Measurements from ENCODE around the gene FLT4.
A peak's percentile ranks its signal among the peaks of the same experiment; 100 is the strongest.

Gene FLT4

DNA sequence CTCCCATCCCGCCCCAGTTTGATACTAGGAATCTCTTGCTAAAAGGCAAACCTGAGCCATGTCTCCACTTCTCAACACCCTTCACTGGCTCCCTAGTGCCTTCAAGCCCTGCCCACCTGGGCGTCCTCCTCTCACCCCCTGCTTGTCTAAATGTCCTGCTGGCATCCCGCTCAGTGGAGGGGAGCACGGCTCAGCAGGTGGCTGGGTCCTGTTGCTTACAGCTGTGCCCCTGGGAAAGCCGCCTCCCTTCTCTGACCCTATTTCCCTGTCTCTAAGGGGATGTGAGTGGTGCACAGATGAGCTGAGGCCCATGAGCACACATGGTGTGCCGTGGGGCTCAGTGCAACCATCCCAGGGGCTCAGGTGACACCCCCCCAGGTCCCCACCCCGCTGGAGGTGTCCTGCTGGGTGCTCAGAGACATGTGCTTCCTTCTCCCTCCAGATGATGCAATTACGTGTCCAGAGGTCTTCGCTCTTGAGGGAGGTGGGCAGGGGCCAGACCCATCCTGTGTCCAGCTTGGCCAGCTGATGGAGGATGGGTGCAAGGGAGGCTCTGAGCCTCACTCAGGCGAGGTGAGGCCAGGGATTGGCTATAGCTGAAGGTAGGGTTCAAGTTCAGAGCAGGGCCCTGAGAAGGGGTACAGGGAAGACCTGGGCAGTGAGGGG, 24.1 kb downstream of the FLT4 start:
- no peak for DNase-seq

DNA sequence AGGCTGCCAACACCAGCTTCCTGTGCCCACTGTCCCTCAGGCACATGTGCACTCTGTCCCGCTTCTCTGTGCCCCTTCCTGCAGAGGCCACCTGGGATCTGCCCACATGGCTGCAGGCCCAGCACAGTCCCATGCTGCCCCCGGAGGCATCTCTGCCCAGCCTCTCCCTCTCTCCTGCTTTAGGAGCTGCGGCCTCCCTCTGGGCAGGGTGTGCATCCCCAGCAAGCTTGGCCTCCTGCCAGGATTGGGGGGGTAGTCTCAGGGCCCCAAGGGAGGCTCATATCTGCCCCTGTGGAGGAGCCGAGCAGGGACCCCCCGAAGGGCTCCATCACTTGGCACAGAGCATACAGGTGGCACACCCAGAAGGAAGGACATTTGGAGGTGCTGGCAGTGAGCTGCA, 24.8 kb downstream of the FLT4 start:
- DNase-seq = no peak

DNA sequence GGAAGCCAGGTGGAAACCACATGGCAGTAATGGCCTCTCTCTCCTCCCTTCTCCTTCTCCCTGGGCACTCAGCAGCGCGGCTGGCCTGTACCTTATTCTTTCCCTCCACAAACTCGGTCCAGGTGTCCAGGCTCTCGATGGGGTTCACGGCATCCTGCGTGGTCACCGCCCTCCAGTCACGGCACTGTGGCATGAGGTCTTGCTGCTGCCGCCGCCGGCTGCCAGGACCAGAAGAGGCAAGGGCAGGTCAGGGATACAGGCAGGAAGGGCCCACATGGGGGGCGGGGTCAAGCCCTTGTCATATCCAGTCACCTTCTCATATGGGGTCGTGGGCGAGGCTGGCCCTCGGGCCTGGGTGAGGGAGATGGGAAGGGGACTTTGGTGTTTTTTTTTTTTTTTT, 25.6 kb downstream of the FLT4 start:
- no peak for DNase-seq

DNA sequence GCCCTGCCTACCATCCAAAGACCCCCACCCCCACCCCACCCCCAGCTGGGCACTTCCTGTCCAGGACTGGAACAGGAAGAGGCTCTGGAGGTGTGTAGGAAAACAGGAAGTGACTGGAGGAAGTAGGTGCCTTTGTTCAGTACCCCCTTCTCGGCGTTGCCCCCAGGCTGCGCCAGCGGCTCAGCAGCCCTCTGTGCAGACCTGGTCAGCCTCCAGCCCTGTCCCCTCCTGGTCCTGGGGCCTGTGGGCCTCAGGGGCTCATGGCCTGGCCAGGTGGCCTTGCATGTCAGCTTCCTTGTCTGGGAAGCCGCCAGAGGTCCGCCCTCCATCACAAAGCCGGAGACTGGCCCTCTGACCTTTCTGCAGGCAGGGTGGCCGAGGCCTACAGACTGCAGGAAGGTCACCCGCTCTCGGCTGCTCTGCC, 26.0 kb downstream of the FLT4 start:
- no peak for DNase-seq

DNA sequence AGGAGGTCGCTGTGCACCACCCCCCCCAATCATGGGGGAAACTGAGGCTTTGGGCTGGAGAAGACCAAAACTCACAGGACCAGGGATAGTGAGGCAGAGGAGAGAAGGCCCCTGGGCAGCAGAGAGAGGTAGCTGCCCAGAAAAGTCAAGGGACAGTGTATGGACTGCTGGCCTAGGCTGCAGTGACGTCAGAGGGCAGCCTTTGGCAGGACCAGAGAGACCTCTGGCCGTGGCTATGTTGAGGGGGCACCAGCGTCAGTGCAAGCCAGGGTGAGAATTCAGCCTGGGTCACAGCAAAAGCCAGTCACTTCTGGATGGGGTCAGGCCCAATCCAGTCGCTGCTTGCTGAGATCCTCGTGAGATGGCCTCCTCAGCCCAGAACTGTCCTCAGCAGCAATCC, 26.5 kb downstream of the FLT4 start:
- no peak for DNase-seq

DNA sequence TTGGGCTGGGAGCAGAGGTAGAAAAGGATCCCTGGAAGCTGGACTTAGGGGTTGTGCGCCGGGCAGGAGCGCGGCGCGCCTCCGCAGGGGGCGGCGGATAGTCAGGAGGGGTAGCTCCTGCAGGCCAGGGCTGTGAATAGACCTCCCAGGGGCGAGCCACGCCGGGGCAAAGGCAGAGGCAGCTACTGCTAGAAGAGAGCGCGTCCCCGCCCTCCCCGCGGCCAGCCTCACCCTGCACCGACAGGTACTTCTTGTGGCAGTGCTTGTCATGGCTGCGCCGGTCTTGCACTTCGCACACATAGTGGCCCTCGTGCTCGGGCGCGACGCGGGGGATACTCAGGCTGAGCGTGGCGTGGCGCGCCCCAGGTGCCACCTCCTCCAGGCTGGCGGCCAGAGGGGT, 28.1 kb downstream of the FLT4 start:
- DNase-seq = no peak

DNA sequence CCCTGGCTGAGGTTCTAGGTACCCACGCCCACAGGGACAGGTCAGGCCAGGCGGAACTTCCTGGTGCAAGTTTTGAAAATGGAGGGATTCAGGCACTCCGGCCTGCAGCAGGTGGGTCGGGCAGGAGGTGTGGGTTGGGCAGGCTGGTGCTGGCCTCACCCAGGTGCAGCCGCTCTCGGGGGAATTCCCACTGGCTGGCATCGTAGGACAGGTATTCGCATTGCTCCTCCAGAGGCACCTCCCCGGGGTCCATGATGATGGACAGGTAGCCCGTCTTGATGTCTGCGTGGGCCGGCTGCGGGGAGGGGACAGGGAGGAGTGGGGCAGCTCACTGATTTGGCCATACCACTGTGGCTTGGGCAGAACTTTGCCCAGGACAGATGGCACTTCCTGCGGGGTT, 29.4 kb downstream of the FLT4 start:
- DNase-seq = no peak

DNA sequence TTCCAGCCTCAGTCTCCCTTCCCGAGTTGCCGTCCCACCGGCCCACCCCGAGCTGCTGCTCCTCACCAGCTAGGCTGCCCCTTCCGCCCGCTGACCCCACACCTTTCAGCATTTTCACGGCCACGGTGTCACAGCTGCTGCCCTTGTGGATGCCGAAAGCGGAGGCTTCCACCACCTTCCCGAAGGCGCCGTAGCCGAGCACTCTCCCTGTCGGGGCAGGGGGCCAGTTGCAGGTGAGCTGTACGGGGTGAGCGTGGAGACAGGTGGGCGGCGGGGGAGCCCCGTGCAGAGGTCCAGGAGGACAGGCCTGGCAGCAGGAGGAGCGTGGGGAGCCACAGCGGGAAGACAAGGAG, 29.9 kb downstream of the FLT4 start:
- no peak for DNase-seq

DNA sequence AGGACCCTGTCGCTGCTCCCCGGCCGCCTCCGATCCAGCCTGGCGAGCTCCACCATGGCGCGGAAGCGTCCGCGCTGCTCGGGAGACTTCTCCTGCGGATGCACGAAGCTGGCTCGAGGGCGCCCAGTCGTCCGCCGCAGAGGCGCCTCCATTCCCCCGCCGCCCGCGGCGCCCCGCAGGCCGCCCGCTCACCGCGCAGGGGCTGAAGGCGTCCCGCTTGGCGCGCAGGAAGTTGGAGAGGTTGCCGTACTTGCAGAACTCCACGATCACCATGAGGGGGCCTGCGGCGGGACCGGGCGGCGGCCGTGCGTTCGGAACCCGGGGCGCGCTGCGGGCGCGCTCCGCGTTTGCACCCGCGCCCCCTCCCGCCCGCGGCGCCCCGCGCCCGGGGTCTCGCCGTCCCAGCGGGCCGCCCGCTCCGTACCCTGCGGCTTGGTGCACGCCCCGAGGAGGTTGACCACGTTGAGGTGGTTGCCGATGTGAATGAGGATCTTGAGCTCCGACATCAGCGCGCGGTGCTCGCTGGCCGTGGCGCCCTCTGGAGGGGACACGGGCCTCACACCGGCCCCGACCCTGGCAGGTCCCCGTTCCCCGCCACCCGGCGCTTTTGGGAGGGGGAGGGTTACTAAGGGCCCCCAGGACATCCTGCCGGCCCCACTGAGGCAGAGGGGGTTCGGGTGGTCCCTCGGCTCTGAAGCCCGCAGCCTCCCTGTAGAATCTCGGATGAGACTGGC, 30.4 kb downstream of the FLT4 start:
- DNase-seq = no peak

DNA sequence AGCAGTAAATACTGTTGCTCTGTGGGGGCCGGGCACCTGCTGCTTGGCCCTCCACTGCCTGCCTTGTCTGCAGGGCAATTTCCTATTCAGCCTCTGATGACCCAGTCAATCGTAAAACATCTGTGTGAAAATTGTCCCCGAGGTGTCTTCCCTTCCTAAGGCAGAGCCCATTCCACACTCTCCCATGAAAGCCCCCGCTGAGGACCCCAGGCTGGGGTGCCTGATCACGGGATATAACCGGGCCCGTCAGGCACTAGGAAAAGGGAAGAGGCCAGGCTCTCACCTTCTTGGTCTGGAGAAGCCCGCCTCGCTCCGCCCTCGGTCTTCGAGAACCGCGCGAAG, 30.9 kb downstream of the FLT4 start:
- DNase-seq = no peak

DNA sequence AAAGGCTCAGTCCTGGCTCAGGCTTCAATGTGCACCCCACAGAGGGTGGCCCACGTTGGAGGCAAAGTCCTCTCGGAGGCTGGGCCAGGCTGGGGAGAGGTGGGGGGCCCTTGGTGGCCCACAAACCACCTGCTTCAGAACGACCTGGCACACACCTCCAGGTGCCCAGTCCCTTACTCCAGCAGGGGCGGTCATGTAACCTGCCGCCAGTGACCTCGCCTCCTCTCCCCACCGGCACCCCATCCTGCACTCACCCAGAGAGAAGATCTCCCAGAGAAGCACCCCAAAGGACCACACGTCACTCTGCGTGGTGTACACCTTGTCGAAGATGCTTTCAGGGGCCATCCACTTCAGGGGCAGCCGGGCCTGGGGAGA, 35.6 kb downstream of the FLT4 start:
- DNase-seq = no peak

DNA sequence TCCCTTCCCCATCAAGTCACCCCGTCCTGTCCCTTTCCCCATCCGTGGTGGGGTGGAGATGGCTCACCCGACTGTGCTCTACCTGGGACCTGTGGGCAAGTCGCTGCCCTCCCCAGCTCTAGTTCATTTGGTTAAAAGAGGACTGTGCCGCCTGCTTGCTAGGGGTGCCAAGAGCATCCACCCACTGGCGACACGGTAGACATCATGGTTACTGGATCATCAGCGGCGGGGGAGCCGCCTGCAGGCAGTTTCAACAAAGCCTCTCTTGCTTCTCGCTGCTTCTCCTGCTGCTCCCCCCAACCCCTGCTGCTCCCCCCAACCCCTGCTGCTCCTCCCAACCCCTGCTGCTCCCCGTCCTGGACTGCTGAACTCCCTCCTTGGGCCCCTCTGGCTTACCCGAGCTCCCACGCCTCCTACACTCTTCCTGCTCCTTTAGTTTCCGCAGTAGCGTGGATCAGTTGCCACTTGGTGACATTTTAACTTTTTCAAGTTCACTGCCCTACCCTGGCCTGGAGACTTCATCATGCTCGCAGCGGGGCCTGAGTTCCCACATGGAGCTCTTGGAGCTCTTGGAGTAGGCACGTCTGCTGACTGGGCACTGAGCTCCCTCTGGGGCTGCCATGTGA, 36.1 kb downstream of the FLT4 start:
- DNase-seq = no peak

DNA sequence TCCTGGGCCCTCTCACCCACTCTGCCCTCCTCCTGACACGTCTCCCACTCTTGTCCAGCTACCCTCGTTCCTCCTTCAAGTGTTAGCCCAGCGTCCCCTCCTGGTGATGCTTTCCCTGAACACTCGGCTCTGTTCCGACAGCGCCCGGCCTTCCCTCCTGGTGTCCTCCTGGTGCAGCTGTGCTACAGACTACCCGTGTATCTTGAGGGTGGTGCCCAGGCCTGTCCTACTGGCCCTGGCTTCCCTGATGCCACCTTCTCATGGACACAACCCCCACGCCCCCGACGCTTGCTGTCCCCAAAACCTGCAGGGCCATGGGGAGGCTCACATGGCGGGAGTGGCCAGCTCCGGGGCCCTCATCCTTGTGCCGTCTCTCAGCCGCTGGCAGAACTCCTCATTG, 36.7 kb downstream of the FLT4 start:
- no peak for DNase-seq

DNA sequence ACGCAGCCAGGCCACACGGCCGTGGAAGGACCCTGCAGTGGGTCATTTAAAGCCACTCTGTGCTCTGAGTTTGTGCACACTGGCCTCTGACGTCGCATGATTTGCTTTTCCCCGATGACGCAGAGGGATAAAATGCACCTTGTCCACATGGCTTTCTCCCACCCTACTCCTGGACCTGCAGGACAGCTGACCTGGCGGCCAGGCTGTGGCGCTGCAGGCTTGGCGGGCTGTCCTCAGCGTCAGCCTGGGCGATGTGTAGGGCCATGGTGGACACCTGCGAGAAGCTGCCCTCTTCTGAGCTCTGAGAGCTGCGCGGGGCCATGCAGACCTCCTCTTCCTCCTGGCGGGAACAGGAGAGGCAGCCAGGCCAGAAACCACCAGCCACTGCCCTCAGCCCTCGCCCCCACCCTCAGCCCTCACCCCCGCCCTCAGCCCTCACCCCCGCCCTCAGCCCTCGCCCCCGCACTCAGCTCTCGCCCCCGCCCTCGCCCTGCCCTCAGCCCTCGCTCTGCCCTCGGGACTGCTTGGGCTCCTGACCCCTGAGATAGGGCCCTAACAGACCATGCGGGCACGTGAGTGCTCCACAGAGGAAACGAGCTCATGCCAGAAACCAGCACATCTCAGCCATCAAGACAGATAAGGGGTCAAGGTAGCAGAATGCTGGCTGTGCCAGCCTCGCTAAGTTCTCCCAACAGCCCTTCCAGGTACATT, 38.1 kb downstream of the FLT4 start:
- no peak for DNase-seq

DNA sequence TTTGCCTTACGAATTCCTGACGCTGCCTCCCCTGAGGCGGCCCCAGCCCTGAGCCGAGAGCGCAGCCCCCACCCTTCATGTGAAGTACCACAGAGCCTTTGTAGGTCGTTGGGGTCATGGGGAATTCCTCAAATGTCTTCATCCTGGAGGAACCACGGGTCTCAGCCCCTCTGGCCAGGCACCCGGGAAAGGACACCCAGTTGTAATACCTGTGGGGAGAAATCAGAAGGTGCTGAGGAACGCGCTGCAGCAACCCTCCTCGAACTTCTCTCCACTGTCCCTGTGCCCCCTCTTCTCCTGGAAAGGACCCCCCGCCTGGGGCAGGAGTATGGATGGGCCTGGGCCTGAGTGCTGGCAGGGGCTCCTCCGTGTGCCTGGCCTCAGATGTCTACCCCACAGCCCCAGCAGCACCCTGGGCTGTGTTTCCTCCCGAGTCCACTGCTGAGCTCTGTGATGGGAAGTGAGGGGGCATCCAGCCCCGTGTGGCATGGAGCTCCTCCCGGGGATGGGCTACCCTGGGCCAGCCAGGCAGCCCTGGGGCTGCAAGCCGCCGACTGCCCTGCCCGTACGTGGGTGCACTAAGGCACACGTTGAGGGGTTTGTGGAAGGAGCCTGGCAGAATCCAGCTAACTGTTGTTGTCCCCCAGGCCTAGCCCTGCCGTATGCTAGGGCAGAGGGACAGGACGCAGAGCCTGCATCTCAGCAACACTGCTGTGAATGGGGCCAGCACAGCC, 39.4 kb downstream of the FLT4 start:
- DNase-seq = no peak

DNA sequence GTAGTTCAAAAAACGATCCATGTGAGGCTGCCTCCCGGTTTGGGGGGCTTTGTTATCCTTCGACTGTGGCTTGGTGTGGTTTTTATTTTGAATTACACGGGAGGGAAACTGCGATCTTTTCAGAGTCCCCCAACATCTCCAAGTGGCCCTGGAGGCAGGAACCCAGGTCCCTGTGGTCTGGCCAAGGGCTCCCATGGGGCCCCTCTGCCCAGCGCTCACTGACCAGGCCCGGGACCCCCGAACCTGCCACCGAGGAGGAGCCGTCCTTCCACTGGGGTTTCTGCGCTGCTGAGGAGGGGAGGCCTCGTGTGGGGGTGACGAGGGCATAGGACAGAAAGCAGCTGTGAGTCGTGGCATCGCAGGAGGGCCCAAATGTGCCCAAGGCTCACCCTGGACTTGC, 40.0 kb downstream of the FLT4 start:
- no peak for DNase-seq

DNA sequence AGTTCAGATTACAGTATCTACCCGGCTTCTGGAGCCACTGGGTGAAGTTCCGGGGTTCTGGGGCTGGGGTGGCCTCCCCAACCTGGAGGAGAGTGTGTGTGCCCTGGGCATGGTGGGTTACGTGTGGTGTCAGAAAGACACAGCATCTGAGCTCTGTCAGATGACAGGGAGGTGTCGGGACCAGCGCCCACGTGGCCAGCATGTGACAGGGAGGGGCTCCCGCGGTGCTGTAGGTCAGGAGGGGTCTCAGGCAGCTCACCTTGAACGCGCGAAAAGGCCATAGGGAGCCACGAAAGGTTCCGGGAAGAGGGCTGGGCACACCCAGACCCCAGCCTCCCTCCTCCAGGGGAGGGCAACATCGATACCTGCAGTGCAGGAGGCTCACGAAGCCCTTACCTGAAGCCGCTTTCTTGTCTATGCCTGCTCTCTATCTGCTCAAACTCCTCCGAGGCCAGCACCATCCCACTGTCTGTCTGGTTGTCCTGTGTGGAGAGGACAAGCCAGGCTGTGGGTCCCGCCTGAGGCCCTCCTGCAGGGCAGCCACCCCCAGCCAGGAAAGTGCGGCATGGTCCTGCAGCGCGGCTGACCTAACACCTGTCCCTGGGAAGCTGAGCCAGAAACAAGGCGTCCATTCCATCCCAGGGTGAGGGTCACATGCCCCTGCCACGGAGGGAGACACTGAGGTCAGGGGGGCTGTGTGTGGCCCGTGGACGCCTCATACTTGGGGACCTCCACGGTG, 40.7 kb downstream of the FLT4 start:
- DNase-seq = no peak

DNA sequence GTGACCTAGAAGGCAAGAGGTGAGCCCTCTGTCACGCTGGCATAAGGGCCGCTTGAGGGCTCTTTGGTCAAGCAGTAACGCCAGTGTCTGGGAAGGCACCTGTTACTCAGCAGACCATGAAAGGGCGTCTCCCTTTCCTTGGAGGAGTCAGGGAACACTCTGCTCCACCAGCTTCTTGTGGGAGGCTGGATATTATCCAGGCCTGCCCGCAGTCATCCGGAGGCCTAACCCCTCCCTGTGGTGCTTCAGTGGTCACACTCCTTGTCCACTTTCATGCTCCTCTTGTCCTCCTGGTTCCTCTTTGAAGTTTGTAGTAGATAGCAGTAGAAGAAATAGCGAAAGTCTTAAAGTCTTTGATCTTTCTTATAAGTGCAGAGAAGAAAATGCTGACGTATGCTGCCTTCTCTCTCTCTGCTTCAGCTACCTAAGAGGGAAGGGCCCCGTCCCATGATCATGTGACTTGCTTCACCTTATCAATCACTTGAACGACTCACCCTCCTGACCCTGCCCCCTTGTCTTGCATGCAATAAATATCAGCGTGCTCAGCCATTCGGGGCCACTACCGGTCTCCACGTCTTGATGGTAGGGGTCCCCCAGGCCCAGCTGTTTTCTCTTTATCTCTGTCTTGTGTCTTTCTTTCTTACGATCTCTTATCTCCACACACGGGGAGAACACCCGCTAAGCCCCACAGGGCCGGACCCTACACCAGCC, 41.4 kb downstream of the FLT4 start:
- DNase-seq = no peak

DNA sequence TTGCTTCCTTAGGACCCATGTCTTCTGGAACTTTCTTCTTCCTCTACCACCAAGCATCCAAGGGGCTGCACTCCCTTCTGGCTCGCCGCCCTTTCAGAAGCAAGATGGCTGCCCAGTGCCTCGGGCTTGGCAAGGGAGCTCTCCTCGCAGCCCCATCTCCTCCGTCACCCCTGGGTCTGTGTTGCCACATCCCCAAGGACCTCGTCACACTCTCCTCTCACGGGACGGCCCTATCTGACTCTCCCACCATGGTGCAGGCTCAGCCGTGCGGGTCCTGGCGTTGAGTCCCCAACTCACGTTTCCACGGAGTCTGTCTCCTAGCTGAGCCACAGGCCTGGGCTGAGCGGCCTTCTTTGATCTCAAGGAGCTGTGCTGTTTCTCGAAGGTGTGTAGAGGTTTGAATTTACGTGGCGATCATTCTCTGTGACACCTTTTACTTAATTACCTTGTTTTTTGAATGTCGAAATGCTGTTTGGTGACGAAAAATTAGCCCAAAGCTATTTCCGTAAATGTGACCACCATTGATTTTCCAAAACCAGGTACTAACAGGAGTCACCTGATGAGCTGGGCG, 43.1 kb downstream of the FLT4 start:
- no peak for DNase-seq

DNA sequence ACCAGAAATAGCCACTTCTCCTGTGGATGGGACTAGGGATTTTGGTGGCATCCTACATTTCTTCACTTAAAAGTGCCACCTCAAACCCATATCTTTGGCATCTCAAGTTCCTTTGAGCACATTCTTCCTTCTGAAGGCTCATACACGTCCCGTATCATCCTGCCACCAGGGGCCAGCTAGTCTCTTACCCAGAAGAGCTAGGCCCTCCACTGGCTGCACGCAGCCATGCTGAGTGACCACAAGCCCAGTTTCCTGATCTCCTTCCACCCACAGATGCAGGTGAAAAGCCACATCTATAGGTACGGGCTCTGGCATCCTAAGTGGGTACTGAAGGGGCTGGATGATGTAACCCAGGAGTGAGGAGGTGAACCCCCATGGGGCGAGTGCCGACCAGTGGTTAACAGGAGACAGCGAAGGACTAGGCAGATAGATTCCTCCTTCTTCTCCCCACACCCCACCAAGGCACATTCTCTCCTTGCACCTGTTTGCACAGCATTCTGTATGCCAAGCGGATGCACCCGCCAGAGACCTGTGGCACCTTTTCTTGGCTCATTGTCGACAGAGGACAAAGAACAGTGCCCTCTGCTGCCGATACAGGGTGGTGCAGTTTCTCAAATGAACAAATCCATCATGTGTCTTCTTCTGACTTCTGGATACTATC, 43.7 kb downstream of the FLT4 start:
- DNase-seq = peak in 1 of 2 donors; percentile 7

DNA sequence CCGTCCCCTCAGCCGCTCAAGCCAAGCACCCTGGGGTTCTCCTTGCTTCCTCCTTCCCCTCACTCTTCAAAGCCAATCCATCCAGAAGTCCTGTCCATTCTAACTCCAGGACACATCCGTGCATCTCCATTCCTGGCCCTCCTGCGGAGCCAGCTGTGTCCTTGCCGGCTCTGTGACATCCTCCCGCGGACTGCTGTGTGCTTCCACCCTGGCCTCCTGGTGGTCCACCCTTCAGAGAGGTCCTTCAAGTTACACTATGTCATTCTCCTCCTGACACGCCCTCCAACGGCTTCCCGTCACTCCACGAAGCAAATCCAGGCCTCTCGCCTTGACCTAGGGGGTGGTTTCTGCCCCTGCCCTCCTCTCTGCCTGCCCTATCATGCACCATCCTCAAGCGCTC, 45.1 kb downstream of the FLT4 start:
- no peak for DNase-seq

Measured in bone marrow (tissue), 2 donors.